SK-N-DZ (cell line): ENCODE results near the gene PSEN1.

Experiments
- DNase-seq: peaks from one replicate; pipeline ENCODE4 v3.0.0-alpha.2; 2015; ENCODE audit warnings: low spot score

The PSEN1 gene

DNA sequence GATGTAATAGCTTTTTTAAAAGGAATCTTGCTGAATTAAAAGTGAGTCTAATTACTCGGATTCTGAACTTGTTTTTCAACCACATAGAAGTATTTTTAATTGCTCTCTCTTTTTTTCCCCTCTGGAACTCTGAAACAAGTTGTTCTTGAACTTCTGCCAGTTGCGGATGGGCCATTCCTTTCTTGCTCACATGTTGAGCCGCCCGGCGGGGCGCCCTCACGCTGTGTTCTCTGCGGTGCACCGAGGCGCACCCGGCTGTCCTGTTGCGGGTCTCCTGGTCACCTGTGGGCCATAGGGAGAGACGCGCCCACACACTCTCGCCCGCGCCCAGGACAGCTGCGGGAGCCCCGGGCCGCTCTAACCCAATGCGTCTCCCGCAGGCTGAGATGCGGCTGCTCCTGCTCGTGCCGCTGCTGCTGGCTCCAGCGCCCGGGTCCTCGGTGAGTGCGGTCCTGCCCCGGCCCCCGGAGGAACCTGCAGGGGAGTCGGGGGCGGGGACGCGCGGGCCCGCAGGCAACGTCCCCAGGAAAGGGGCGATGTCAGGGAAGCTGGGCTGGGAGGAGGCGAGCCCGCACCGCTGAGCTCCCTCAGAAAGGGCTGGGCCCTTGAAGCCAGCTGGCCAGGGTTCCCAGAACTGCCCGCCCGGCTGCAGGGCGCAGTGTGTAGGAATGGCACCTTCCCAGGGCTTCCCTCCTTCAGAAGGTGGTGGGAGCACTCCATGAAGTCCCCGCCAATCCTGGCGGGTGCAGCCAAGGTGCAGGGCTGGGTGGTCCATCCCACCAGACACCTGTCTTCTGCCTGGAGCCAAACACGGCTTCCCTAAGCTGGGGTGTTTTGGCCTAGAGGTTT is 103.3 kb downstream of the PSEN1 start:
- no peak for DNase-seq

DNA sequence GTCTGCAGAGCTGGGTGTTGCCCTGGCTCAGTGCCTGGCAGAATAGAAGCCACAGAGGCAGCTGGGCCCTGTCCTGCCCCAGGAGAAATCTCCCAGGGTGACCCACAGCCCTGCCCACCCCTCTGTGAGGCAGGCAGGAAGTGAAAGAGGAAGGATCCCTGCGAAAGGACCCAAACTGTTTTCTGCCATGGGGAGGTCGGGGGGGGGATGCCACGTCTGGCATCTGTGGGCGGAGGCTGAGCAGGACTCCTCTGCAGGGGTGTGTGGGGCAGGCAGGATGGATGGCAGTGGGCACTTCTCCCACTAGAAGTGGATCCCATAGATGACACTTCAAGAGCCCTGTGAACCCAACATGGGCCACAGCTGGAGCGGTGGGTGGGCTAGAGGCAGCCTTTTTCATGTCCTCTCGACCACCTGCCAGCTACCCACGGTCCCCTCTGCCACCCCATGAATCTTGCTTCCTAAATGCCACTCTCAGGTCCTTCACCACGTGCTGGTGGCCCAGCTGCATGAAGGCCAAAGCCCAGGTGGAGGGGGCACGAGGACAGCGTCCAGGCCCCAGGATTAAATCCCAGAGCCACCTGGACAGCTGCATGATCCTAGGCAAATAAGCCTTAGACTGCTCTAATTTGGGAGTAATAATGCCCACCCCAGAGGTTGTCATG is 104.6 kb downstream of the PSEN1 start:
- DNase-seq: no peak

DNA sequence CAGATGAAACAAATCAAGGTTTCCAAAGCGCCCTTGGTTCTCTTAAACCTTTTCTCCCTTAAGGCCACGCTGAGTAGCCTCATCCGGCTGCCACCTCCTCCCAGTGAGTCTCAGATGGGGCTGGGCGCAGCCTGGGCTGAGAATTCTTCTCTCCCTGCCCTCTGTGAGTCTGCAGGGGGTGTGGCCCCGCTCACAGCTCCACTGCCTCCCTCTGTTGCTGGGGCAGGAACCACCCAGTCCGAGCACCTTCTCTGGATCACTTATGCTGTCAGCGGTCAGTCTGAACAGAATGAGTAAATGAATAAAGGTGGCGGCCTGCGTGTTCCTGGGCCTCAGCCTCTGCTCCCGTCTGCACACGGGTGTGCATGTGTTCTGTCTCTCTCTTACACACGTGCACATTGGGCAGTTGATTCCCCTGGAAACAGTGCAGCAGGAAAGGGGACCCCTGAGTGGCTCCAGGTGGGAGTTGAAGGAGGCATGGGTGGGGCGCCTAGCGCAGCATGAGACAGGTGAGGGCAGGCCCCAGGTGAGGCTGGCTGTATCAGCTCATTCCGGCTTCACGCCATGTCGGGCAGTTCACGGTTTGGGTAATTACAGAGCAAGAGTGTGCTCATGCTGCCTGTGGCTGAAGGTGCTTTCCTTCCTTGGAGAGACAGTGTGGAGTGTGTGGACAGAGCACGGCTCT is 105.3 kb downstream of the PSEN1 start:
- DNase-seq: no peak

DNA sequence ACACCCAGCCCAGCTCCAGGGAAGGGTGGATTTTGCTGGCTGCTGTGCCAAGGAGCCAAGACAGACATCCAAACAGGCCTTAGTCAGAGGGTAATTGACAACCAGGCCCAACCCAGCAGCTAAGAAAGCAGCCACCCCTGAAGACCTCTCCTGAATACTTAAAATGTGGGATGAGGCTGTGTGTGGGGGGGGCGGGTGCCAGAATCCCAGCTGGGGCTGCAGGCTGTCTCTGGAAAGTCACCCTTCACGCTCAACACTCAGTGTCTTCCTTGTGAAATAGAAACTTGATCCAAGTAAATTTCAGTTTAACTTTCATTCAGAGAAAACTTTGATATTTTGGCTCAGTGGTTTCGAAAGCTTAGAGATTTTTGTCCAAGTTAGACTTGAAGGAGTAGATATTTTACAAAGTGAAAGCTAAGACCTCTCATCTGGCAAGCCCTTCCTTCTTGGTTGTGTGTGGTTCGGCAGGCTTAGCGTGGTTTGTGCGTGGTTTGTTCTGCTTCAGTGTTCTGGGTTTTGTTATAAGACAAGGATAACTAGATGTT is 106.1 kb downstream of the PSEN1 start:
- no peak for DNase-seq

DNA sequence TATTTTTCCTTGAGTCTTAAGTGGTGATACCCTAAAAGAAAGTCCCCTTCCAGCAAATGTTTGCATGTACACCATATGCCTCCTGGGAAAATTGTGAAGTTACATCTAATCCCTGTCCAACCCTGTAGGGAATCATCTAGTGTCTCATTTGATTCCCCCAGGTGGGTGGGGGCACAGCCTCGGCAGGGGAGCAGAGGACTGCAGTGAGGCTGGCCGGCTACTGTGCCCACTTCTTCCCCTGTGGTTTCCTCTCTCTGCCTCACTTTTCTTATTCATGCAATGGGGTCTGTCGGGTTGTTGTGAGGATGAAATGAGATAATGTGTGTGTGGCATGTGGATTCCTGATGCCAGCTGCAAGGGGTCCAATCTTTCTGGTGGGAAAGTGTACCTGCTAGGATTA is 107.0 kb downstream of the PSEN1 start:
- no peak for DNase-seq

DNA sequence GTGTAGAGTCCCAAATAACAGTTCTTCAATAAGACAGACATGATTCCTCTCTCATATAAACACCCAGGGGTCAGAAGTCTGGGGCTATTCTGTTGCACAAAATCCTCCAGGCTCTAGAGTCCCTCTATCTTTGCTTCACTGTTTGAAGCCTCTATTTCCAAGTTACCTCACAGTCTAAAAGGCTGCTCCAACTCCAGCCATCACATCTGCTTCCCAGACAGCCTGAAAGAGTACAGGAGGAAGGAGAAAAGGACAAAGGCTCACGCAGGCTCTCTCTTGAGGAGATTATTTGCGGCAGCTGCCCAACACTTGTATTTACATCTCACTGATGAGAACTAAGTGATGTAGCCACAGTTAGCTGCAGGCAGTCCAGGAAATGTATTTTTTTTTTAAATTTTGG is 107.4 kb downstream of the PSEN1 start:
- no peak for DNase-seq

DNA sequence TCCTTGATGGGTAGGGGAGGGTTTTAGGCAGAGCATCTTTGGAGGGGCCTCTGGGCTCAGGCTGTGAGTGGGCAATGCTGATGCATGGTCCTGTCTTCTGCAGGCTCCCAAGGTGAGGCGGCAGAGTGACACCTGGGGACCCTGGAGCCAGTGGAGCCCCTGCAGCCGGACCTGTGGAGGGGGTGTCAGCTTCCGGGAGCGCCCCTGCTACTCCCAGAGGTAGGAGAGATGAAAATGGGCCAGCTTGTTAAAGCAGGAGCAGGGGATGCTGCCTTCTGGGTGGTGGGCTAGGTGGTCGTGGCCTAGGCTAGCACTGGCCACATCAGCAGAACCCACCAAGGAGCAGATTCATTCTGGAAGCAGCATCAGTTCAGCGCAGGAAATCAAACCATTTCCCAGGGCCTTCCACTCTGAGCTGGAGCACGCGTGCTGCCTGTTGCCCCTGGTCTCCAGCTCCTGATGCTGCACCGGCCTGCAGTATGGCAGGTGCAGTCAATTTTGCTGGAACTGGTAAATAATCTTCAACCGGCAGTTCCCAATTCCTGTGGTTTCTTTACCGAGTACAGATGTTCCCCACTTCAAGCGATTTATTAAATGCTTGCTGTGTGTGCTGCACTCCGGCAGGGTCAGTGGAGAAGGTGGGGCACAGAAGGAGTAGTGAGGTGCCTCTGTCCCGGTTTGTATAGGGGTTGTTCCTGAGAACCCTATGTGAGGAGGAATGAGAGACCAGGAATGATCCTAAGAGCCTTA is 108.4 kb downstream of the PSEN1 start:
- DNase-seq: no peak

DNA sequence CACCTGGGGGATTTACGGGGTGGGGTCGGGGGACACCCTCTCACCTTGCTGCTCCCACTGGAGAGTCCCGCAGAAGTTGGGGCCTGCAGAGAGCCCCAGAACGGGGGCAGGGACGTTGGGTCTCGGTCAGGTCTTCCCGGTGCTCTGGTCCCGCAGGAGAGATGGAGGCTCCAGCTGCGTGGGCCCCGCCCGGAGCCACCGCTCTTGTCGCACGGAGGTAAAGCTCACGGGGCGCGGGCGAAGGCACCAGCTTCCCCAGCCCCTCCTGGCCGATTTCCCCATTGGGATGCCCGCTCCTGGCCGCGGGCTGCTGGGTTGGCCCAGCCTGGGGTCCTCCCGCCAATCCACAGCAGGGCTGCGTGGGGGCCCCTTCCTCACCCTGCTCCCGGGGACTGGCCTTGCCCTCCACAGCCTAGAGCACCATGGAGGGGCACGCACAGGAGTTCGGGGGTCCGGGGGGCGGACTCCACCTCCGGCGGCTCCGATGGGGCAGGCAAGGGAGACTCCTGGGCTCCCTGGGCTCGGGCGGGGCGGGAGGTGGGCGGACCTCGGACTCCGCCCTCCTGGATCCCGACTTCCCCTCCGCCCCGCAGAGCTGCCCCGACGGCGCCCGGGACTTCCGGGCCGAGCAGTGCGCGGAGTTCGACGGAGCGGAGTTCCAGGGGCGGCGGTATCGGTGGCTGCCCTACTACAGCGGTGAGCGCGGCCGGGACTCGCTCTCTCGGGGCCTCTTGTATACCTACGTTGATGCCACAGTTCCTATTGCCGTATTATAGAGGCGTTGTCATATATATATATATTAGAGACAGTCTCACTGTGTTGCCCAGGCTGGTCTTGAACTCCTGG is 109.4 kb downstream of the PSEN1 start:
- no peak for DNase-seq

DNA sequence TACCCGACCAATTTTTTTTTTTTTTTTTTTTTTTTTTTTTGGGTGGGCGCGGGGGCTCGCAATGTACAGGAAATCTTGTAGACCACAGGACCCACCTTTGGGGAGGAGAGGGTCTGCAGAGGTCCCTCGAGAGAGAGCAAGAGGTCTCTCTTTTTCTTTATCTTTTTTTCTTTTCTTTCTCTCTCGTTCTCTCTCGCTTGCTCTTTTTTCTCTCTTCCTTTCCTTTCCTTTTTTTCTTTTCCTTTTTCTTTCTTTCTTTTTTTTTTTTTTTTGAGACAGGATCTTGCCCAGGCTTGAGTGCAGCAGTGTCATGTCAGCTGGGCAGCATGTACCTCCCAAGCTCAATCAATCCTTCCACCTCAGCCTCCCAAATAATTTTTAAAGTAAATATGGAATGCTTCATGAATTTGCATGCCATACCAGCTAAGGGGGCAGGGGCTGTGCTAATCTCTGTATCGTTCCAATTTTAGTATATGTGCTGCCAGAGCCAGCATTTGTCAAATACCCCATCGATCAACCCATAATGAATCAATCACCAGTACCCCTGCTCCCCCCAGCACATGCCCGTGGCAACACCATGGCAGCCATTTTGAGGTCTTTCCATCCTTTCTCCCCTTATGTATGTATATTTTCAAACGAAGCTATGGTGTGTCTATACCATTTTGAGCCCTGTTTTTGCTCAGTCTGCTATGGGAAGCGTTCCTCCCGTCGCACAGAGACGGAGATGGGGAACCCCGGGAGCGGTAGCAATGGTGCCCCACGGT is 110.3 kb downstream of the PSEN1 start:
- no peak for DNase-seq

DNA sequence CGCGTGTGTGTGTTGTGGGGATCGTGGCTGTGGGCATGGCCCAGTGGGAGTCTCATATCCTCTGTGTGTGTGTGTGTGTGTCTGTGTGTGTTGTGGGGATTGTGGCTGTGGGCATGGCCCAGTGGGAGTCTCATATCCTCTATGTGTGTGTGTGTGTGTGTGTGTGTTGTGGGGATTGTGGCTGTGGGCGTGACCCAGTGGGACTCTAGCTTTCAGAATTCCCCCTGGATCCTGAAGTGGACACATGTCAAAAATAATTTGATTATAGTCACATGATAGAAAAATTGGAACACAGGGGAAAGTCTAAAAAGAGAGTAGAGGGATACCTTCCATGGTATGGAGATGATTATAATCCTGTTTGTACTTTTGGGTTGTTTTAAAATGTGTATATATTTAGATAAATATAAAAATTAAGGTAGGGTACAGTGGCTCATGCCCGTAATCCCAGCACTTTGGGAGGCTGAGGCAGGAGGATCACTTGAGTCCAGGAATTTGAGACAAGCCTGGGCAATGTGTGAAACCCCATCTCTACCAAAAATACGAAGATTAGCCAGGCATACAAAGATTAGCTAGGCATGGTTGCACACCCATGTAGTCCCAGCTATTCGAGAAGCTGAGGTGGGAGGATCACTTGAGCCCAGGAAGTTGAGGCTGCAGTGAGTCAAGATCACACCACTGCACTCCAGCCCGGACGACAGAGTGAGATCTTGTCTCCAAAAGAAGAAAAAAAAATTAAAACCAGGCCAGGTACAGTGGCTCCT is 112.0 kb downstream of the PSEN1 start:
- DNase-seq: no peak

DNA sequence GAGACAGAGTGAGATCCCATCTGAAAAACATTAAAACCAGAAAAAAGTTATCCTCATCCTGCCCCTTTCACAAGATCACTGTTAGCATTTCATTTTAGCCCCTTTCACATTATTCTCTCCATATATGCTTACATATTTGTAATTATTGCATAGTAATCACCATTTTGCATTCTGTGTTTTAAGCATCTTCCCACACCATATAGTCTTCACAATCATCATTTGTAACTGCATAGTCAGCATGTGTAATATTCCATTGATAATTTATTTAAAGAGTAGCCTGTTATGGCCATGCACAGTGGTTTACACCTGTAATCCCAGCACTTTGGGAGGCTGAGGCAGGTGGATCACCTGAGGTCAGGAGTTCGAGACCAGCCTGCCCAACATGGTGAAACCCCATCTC is 112.8 kb downstream of the PSEN1 start:
- no peak for DNase-seq

DNA sequence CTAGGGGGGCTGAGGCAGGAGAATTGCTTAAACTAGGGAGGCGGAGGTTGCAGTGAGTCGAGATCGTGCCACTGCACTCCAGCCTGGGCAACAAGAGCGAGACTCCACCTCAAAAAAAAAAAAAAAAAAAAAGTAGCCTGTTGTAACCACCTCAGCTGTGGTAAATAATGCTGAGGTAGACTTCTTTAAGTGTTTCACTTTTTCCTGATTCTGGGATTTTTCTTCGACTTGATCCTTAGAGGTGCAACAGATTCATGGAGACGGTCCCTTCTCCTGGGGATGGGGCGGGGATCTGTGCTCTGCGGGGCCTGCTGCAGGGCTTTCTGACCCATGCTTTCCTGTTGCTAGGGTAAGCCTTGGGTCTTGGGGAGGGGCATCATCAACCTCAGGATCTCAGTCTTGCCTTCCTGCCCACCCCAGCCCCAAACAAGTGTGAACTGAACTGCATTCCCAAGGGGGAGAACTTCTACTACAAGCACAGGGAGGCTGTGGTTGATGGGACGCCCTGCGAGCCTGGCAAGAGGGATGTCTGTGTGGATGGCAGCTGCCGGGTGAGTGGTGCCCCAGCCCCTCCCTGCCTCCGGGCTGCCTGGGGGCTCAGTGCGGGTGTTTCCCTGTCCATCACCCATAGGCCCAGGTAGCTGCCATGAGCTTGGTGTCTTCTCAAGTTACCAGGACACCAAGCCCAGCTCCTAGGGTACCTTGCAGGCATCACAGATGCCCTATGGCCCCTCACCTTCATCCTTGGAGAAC is 113.4 kb downstream of the PSEN1 start:
- no peak for DNase-seq

DNA sequence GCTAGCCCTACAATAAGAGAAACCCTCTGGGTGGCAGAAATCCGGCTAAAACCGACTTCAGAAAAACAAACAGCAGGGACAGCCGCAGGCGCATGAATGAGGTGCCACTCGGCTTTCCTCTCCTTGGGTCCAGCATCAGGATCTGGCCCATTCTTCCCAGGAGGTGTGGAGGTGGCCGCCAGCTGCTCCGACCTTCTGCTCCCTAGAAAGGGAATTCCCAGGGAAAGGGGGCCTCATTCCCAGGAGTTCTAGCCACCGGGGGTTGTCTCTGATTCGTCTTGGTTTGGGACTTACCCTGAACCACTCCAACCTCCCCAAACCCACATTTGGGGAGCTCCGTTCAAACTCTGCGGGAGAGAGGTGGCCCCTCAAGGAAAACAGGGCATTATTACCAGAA is 114.0 kb downstream of the PSEN1 start:
- no peak for DNase-seq

DNA sequence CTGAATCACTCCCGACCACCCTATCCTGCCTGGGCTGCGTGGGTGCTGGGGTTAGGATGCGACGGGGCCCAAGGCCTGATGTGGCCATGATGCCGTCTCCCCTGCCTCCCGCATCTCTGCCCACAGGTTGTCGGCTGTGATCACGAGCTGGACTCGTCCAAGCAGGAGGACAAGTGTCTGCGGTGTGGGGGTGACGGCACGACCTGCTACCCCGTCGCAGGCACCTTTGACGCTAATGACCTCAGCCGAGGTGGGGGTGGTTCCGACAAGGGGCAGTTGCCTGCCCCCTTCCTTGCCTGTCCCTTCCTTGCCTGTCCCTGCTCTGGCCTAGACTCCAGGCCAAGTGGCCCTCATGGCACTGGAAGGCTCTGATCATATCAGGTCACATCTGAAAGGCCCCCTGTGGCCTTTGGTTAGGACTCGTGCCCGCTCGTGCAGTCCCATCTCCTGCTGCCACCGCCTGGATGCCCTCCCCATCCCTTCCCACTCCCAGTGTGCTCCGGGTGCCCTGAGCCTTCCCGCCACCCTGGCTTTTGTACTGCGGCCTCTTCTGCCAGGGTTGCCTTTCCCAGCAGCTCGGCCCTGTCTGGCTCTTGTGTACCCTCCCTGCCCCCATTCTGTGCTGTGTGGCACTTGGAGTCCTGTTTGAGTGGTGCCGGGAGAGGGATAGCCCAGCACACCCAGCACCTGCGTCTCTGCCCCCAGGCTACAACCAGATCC is 114.6 kb downstream of the PSEN1 start:
- no peak for DNase-seq

DNA sequence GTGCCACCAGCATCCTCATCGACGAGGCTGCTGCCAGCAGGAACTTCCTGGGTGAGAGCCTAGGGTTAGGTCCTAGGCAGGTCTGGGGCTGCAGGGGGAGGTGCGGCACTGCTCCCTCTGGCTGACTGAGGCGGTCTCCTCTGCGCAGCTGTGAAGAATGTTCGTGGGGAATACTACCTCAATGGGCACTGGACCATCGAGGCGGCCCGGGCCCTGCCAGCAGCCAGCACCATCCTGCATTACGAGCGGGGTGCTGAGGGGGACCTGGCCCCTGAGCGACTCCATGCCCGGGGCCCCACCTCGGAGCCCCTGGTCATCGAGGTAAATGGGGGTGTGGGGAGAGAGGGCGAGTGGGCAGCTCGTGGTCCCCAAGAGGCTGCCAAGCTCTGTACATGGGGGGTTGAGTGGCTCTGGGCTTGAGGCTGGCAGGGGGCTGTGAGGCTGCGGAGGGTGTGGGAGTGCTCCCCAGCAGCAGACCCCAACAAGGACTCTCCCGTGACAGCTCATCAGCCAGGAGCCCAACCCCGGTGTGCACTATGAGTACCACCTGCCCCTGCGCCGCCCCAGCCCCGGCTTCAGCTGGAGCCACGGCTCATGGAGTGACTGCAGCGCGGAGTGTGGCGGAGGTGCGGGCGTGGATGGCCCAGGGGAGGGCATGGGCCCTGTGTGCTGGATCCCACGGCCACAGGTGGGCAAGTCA is 115.4 kb downstream of the PSEN1 start:
- DNase-seq: no peak

DNA sequence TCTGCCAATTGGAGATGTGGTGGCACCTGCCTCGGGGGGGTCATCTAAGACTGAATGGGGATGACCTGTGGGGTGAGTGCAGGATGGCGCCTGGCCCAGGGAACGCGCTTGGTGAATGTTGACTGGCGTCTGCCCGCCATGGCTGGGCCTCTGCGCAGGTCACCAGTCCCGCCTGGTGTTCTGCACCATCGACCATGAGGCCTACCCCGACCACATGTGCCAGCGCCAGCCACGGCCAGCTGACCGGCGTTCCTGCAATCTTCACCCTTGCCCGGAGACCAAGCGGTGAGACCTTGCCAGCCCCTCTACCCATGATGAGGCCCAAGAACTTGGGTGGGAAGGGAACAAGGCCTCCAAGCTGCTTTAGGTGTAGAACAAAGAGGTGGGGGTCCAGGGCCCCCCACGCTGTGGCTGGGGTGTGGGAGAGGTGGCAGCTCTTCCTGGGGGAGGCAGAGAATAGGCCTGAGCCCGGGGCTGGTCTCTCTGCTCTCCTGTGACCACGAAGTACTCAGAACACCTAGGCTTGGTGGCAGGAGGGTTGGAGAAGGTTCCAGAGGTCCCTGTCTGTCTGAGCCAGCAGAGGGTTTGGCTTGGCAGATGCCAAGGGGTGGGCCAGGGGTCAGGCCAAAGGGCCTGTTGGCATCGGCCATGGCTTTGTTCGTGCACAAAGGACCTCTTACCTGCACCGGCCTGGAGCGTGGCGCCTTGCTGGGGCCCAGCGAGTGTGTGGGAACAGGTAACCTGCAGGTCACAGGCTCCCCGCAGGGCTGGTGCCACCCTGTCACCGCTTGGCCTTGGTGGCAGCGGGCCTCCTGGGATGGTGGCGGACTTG is 116.4 kb downstream of the PSEN1 start:
- no peak for DNase-seq
